HL-60/S4 (cell line): ENCODE measurements around the gene VSIR.

Source experiments
- in situ Hi-C: fragments of 300-500 bp; cut with MboI; formaldehyde crosslinking; loops from 2 replicates; pipeline ENCODE4 v1.14.3; 2022; ENCODE audit warnings: low sequenced_read_pairs

Gene VSIR

GRCh38 chr10:71783917-71784678 is 10.8 kb upstream of the VSIR start:
- in situ Hi-C loops: no loop called here

DNA sequence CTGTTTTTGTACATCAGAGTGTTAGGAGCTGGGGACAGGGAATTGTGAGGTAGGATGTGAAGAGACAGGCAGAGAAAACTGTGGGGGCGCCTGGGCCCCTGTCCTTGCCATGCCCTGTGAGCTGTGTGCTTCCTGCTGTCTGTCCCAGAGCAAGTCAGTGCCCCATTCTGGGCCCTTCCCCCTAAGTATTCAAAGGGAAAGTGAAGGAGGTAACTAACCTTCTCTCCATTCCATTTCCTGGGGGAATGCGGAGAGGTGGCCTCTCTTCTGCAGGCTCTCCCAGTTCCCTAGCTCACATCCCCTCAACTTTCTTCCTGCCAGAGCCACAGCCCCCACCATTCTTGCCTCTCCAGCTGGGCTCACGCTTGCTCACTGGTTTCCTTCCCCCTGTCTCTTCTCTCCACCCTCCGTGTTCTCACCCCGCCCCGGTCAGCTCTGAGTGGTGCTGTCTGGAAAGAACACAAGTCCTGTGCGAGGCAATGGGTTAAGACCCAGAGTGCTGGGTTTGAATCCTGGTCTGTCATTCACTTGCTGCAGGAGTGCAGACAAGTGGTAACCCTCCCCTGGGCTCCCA is 9.7 kb upstream of the VSIR start:
- in situ Hi-C loops: no loop called here

GRCh38 chr10:71782221-71782916 is 9.0 kb upstream of the VSIR start:
- in situ Hi-C loops: no loop called here

DNA sequence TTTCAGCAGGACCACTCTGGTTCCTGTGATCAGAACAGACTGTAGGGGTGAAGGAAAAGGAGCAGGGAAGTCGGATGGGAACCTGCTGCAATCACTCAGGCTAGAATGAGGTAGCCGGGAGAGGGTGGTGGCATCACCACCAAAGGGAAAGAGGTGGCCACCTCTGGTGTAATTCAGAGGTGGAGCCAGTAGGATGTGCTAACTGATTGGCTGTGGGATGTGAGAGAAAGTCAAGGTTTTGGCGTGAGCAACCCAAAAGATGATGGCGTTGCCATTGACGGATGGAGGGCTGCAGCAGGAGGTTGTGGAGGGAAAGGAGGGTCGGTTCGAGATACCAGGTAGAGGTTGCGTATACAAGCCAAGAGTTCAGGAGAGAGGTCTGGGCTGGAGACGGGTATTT is 7.4 kb upstream of the VSIR start:
- in situ Hi-C loops: no loop called here

- in situ Hi-C loops: no loop called here
Observed at GRCh38 chr10:71780156-71780555, 6.8 kb upstream of the VSIR start.

DNA sequence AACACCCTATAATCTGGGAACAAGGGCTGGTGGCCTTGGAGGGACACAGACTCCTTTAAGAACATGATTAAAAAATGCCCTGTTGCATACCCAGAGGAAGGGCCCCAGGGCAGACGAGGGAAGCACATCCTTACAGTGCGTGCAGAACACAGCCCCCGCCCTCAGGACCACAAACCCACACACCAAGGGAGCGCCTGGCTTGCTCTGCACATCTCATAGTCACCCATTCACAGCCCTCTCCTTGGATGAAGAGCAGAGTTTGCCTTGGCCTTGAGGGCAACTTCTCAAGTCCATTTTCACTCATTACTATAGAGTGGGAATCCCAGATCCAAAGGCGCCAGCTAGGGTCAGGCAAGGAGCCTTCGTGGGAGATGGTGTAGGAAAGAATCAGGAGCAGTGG is 6.3 kb upstream of the VSIR start:
- in situ Hi-C loops: no loop called here

GRCh38 chr10:71778071-71778825 is 4.9 kb upstream of the VSIR start:
- in situ Hi-C loops: no loop called here

DNA sequence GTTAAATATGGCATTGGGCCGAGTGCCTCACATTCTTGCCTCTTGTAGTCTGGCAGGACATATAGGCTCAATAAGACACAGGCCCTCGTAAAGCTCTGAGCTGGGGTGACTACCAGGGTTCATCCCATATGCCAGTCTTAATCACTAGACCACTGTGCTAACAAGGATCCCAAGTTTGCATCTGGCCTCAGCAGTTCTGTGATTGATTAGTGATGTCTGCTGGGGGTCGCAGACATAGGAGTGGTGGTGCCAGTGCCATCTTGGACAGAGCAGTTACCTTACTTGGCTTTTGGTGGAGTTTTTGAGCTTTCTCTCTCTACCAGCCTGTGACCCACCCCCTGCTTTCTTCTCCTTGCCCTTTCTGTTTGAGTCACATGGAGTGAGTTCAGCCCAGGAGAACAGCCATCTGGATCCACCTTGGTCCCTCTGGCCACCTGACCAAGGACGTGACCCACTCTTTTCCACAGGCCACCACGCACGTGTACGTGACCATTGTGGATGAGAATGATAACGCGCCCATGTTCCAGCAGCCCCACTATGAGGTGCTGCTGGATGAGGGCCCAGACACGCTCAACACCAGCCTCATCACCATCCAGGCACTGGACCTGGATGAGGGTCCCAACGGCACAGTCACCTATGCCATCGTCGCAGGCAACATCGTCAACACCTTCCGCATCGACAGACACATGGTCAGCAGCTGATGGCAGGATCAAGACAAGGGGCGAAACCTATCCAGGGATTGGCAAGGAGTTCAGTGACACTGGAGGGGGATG is 4.1 kb upstream of the VSIR start:
- in situ Hi-C loops: no loop called here

DNA sequence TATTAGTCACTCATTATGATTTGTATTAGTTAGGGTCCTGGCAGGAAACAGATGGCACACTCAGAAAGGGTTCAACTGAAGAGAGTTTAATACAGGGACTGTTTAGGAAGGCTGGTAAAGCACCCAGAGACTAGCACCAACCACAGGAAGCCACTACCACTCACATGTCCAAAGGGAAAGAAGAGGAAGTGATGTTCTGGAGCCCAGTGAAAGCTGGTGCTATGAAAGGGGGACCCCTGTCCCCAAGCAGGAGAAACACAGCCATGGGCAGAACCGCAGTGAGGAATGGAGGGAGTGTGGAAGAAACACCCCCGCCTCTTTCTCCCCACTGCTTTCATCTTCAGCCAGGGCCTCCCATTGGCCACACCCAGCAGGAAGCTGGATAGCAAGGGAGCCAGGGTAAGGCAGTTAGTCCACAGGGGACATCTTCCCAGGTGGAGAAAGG is 3.2 kb upstream of the VSIR start:
- in situ Hi-C loops: no loop called here

GRCh38 chr10:71774916-71775702 is 1.8 kb upstream of the VSIR start:
- in situ Hi-C loops: no loop called here

DNA sequence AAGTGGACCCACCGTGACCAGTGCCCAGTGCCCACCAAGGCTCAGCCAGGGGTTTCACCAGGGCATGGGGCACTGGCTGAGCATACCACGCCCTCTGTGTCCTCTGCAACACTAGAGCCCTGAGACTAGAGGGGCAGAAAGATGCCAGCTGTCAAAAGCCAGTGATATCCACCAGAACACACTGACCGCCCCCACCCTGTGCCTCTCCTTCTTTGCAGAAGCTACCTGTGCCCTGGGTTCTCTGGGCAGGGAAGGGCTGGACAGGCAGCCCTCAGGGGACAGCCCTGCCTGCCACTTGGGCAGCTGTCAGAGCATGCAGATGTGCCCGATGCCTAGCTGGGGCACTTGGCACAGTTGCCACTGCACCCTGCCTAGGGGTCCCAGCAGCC is 494 bp downstream of the VSIR start:
- in situ Hi-C loops: no loop called here

DNA sequence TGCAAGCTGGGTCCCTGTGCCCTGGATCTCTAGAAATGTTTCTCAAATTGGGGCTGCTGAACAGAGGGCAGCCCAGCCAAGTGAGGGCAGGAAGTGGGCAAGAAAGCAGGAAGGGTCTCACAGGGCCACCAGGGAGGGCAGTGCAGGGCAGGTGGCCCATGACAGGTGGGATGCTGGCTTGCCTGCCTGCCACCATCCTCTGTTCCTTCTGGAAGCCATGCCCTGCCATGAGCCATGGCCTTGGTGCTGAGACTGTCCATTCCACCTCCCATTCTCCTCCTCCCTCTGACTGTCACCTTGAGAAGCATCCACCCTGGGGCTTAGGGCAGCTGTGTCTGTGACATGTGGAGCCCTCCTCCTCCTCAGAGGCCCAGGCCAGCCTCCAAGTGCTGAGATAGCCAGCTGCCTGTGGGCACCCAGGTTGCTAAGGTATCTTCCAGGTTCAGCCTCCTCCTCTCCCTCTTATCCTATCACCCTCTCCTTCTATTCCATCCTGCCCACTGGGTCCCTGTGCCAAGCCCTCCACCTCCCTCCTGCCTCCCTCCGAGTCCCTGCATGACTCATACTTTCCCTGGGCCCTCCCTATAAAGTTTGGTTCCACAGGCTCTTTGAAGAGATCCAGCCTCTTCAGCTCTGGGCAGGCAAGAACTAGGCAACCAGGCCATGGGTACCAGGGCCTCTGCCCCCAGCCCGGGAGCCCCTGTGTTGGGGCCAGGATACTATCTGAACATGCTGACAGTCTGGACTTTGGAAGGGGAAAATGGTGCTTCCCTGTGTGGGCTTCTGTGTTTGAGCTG is 1.3 kb downstream of the VSIR start:
- in situ Hi-C loops: no loop called here

- in situ Hi-C loops: no loop called here
Observed at GRCh38 chr10:71771204-71771603, 2.1 kb downstream of the VSIR start.

GRCh38 chr10:71770789-71771188 is 2.5 kb downstream of the VSIR start:
- in situ Hi-C loops: no loop called here

DNA sequence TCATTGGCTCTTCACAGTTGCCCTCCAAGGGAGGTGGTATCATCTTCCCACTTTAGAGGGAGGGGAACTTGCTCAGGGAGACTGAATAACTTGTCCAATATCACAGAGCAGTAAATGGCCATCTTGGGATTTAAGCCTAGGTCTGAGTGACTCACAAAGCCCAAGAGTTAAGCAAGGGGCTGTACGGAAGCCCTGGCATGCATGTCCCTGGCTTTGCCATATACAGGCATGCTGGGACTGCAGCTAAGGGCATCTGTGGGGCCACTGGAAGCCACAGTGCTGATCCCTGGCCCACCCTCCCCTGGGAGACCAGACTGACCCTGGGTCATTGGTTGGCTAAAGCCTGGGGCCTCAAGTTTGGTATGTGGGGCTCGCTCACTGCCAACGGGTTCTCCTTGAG is 3.1 kb downstream of the VSIR start:
- in situ Hi-C loops: no loop called here

DNA sequence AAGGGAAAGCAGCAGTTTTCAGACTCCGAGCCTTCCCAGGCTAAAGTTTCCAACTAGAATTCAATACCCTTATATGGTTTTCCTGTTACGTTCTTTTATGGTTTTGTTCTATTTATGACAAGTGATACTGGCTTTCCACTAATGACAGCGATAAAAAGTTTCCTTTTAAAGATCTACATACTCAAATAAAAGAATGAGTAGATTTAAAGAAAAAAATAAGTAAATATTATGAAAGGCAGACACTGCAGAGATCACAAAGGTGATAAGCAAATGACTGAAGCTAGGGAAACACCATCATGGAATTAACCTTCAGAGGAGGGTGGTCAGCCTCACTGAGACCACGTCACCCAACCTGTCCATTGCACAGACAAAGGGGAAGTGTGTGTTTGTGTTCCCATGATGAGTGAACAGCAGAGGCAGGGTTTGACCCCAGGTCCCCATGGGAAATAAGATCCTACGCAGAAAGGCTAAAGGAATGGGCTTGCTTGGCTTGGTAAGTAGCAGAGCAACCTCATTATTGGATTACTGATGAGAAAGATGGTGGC is 4.0 kb downstream of the VSIR start:
- in situ Hi-C loops: no loop called here

- in situ Hi-C loops: no loop called here
Observed at GRCh38 chr10:71767420-71768035, 5.8 kb downstream of the VSIR start.

- in situ Hi-C loops: no loop called here
Observed at GRCh38 chr10:71766717-71767419, 6.5 kb downstream of the VSIR start.
